GM20000 (cell line): ENCODE measurements around the gene OR51S1.
"Not testable (repeated sequence)": the region's sequence is repeated elsewhere in the genome, so short reads cannot be mapped to it uniquely, and the experiment has no call there.

ENCODE experiments used
- DNase-seq: peaks from one replicate; pipeline ENCODE4 v3.0.0; 2012; ENCODE audit warnings: low spot score
- CTCF ChIP-seq: IDR thresholded peaks from 2 replicates; pipeline ENCODE4 v1.5.1; 2012; ENCODE audit warnings: mild to moderate bottlenecking, control low read depth; ENCODE audit errors: extremely low read depth, missing control alignments

OR51S1 gene

GRCh38 chr11:4881860-4882500, 33.0 kb upstream of the OR51S1 start, which contains the start of gene OR51T1:
Gene OR51T1, plus strand, starts transcription at chr11:4881900. Its CDS starts 0 bp downstream, at chr11:4881900.
- no peak for TF ChIP-seq CTCF
- no peak for DNase-seq

GRCh38 chr11:4881188-4881587, 32.2 kb upstream of the OR51S1 start:
- DNase-seq, result no peak
- no peak for TF ChIP-seq CTCF

- no peak for TF ChIP-seq CTCF
- DNase-seq, result no peak
These were observed 16.8 kb upstream of the OR51S1 start for GRCh38 chr11:4865855-4866254.

GRCh38 chr11:4863876-4864275, 14.9 kb upstream of the OR51S1 start:
- DNase-seq, result no peak

GRCh38 chr11:4862447-4863236, 13.6 kb upstream of the OR51S1 start:
- DNase-seq, result no peak
- no peak for TF ChIP-seq CTCF

More at GRCh38 chr11:4863876-4864275, 14.9 kb upstream of the OR51S1 start:
- TF ChIP-seq CTCF, result no peak

- DNase-seq, result not testable (repeated sequence)
These were observed 5.3 kb upstream of the OR51S1 start for GRCh38 chr11:4854286-4854685.

- no peak for TF ChIP-seq CTCF
- DNase-seq, result no peak
These were observed 2.0 kb upstream of the OR51S1 start for GRCh38 chr11:4851033-4851432.
